ENCODE measurements around the gene OR6A2.

- TF ChIP-seq EP300 (IDR thresholded peaks at IDR 0.05) (no peak), CTCF (IDR thresholded peaks at IDR 0.05) (no peak)
Observed at GRCh38 chr11:6799402-6799801, at the start of gene OR6A2.
